Left kidney (tissue), 2 donors: ENCODE measurements around the gene KDM3B. TPM values are rescaled to one million over a fixed set of nuclear protein-coding genes. Genes with fewer than 3 reads are reported as not detected.
"Not testable (repeated sequence)": the region's sequence is repeated elsewhere in the genome, so short reads cannot be mapped to it uniquely, and the experiment has no call there.

Experiments used
- DNase-seq: peaks from one replicate; pipeline ENCODE4 v3.0.0-alpha.2; 2013
- polyA plus RNA-seq: library from polyadenylated mRNA; unstranded; fragments of 120-200 nt; gene quantifications from one replicate; pipeline ENCODE4 v1.2.1, GENCODE V29; 2013; ENCODE audit not compliant: insufficient read length

KDM3B gene
- polyA plus RNA-seq, 1 donor: 116 TPM

DNA sequence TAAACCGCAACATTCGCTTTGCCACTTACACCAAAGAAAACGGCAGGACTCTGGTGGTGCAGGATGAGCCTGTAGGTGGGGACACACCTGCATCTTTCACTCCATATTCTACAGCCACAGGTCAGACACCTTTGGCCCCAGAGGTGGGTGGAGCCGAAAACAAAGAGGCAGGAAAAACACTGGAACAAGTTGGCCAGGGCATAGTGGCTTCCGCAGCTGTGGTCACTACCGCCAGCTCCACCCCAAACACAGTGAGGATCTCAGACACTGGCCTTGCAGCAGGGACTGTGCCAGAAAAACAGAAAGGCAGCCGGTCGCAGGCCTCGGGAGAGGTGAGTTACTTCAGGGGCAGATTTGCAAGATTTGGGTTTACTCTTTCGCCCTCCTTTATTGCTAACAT, 33.8 kb downstream of the KDM3B start:
- no peak for DNase-seq

DNA sequence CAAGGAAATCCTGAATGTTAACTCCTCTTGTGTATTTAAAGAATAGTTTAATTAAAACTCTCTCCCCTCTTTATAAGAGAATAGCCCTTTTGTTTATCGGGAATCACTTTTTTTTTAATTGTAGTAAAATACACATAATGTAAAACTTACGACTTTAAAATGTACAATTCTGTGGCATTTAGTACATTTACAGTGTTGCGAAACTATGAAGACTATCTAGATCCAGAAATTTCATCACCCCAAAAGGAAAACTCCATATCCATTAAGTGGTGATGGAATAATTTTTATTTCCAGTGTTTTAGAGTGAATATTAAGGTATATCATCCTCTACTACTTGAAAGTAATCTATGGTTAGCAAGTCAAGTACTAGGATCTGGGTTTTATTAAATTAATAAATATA, 36.8 kb downstream of the KDM3B start:
- DNase-seq: no peak

DNA sequence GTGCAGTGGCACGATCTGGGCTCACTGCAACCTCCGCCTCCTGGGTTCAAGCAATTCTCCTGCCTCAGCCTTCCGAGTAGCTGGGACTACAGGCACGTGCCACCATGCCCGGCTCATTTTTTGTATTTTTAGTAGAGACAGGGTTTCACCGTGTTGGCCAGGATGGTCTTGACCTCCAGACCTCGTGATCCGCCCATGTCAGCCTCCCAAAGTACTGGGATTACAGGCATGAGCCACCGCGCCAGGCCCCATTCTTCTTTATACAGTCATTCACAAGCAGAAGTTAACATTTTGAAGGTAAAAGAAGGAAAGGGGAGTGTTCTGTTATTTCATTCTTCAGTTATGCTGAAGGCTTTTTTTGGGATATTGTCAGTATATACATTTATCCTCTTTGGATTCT, 37.4 kb downstream of the KDM3B start:
- DNase-seq: not testable (repeated sequence)

DNA sequence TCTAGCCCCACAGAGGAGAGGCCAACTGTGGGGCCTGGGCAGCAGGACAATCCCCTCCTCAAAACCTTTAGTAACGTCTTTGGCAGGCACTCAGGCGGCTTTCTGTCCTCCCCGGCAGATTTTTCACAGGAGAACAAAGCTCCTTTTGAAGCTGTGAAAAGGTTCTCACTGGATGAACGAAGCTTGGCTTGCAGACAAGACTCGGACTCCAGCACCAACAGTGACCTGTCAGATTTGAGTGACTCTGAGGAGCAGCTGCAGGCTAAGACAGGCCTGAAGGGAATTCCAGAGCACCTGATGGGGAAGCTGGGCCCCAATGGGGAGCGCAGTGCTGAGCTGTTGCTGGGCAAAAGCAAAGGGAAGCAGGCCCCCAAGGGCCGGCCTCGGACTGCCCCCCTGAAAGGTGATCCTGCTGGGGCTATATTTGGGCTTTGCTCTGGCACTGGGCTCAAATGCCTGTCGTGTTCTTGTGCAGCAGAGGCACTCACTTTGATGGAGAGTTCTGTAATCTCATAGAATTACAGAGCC, 39.4 kb downstream of the KDM3B start:
- DNase-seq: no peak

DNA sequence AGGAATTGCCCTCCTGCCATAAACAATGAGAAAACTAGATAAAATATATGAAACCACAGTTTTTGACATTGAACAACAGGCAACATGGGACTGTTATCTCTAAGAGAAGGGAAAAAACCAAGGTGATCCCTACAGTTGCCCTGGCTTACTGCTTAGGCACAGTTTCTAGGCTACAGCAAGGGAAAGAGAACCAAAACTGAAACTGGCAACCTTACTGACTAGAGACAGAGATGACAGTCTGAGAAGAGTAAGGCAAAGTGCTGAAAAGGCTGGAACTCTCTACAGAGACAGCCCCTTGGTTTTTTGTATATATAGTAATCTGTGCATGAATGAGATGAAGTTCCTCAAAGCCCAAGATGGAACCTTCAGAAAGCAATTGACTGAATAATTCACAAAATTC, 50.2 kb downstream of the KDM3B start:
- no peak for DNase-seq

DNA sequence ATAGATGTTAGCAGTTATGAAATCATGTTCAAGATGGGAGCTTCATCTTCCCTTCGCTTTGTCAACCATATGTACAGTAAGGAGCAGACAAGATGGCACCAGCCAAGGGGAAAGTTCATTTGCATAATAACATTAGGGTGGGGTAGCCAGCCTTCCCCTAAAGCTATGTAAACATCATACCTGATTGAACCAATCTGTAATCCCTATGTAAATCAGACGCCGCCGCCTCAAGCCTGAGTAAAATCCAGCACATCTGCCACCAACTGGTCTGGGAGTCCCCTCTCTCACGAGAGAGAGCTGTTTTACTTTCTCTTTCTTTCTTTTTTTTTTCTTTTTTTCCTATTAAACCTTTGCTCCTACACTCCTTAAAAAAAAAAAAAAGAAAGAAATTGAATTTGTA, 55.5 kb downstream of the KDM3B start:
- no peak for DNase-seq

DNA sequence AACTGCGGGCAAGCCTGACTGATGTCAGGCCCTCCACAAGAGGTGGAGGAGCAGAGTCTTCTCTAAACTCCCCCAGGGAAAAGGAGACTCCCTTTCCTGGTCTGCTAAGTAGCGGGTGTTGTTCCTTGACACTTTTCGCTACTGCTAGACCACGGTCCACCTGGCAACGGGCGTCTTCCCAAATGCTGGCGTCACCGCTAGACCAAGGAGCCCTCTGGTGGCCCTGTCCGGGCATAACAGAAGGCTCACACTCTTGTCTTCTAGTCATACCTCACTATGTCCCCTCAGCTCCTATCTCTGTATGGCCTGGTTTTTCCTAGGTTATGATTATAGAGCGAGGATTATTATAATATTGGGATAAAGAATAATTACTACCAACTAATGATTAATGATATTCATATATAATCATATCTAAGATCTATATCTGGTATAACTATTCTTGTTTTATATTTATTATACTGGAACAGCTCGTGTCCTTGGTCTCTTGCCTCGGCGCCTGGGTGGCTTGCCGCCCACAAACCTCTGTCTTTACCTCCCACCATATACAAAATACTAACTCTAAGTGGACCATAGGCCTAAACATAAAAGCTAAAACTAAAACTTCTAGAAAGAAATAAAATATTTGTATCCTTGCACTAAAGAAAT, 58.6 kb downstream of the KDM3B start:
- not testable (repeated sequence) for DNase-seq

DNA sequence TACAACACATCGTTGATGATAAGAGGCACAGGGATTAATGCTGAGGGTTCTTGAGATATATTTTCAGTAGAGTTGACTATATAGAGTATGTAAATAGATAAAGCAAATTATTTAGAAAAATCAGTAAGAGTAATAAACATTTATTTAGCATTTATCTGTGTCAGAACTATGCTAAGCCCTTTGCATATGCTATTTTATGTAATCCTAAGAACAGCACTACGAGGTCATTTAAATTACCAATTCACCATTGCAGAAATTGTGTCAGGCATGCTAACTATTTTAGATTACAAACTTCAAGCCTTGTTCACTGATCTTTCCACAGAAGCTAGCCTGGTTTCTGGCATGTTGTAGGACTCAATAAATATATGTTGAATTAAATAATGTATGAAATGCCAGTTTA, 66.0 kb downstream of the KDM3B start:
- no peak for DNase-seq

DNA sequence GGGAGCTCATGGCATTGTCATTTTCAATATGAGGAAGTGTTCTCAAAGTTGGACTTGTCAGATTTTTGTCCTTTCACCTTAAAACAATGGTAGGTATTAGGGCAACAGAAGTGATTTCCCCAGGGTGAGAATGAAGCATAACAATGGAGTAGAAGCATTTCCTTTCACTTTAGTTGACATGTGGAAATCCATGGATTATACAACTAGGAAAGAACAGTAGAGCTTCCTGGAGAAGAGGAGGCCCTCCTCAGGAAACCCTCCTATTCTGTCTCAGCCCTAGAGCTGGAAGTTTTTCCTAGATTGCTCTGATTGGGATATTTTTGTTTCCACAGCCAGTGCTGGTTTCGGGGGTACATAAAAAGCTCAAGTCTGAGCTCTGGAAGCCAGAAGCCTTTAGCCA, 72.6 kb downstream of the KDM3B start:
- DNase-seq: no peak

DNA sequence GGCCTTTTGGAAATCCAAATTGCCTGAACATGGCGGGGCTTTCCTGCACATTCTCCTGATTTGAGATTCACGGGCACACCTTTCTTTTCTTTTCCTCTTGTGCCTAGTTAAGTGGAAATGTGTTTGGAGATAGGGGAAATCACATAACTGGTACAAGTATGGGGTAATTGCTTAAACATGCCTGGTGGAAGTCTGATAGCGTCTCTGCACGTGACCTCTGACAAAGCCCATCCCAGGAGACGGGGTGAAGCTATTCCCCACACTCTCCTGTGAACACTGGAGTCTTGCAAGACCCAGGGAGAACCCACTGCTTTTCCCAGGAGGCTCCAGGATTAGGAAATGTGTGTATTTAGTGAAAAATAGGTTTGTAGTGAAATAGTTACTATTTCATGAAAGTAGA, 83.5 kb downstream of the KDM3B start:
- DNase-seq: no peak

DNA sequence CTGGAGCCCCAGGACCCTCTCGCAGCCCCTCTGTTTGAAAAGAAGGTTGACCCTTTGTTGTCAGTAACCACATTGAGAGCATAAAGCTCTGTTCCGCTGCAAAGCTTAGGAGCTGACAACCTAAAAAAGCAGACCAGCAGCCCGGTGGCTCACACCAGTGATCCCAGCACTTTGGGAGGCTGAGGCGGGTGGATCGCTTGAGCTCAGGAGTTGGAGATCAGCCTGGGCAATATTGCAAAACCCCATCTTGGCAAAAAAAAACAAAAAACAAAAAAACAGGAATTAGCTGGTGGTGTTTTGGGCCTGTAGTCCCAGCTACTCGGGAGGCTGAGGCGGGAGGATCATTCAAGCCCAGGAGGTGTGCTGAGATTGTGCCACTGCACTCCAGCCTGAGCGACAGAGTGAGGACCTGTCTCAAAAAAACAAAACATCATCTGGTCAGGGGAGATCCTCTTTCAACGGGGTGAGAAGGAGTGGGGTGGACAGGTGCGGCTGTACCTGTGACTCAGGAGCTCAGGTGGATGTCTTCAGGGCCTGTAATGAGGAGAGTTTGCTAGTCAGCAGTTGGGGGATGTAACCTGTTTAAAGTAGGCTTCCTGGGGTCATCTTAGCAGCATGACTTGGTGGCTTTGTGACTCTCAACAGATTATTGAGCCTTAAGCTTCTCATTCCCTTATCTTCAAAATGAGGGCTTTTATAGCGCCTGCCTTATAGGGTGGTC, 85.7 kb downstream of the KDM3B start:
- no peak for DNase-seq

DNA sequence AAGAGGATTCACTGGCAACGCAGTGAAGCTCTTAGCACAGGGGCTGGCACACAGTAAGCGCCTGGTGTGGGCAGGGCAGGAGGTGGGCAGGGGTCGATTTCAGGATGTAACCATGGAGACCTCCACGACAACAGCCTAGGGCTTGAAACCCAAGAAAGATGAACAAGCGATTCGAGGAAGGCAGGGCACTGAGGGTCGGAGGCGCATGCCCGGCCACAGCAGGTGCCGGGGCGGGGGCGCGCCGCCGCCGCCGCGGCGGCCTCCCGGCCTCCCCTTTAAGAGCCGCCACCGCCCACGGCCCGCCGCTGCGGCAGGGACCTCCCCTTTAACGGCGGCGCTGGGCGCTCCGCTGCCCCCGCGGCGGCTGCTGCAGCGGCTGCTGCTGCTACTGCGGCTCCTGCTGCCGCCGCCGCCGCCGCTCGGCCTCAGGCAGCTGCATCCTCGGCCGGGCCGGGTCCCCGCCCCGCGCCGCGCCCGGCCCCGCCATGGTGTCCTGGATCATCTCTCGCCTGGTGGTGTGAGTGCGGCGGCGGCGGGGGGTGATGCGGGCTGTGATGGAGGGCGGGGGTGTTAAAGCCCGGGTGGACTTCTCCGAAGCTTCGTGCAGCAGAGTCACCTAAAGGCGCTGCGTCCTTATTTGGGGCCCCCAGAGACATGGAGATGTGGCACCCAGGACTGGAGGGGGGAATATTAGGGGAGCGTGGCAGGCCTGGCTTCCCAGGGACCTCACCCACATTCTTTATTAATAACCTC, 86.4 kb downstream of the KDM3B start, which contains the start of gene REEP2:
Gene REEP2, plus strand, starts transcription at position 334 of the 753 bp plus-strand sequence. Its CDS starts 152 bp downstream, at position 486.
- DNase-seq: peak; percentile 69

DNA sequence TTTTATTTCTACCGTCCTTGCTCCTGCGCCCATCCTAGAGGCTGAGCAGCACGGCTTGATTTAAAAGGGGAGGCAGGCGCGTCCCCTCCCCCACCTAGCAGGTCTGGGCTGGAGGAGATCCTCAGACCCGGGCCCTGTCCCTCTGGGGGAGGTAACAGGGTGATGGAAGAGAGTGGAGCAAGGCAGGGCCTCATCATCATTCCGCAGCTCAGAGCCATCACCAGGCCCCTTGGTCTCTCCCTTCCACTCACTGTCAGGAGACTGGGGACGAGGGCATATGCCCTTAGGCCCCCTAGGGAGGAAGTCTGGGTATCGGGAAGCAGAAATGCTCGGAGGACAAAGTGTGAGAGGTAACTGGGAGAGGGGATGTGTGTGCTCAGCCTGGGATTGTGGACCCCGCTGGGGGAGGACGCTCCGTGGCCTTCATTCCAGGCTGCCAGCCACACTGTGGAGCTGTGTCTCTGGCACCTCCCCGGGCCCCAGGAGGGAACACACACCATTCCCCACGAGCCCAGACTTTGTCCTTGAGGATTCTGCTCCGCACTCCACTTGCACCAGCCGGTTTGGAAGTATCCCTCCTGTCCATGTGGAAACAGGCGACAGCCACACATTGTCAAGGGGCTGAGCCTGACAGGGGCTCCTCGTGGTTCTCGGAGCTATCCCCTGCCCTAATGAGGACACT, 87.1 kb downstream of the KDM3B start:
- DNase-seq: peak; percentile 14

DNA sequence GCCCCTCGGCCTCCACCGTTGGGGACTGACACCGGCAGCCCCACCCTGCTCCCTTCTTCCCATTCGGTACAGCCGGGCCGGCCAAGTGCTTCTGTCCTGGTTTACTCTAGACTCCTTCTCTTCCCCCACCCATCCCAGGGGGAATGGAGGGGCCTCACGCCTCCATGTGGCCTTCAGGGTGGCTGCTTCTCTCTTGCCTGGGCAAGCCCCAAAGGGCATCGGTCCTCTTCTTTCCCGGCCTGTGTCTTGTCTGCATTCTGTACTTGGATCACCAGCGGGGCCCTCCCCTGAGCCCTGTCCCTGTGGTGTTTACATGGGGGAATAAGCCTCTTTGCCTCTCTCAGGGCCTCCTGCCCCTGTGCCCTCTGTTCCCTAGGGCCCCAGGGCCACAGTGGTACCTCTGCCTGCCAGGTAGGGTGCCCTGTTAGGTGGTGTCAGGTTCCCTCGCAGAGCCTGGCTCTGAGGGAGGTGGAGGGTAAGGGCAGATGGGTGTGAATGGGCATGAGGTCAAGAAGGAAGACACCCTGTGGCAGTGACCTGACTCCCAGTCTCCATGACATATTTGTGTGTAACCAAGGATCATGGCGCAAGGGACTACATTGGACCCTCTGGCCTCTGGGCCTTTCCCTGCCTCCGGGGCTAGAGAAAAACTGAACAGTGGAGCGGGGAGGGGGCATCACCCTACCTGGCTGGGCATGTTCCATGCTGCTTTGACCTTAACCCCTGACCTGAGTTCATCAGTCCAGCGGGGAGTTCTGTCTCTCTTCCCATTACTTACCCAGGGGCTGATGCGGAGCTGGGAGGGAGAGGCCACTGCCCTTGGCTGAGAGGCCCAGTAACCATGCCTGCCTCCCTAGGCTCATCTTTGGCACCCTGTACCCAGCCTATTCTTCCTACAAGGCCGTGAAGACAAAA, 87.9 kb downstream of the KDM3B start:
- no peak for DNase-seq

DNA sequence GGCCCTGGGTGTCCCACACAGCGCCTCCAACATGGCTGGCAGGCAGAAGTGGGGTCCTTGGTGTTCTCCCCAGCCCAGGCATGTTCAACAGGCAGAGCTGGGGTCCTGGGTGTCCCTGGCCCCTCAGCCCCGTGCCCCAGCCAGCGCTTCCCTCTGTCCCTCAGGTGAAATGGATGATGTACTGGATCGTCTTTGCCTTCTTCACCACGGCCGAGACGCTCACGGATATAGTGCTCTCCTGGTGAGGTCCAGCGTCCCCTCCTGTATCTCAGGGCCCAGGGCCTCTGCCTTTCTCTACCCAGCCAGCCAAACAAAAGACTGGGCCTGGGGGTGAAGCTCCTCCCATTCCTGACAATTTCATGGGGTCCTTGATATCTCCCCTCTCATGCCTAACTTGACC, 88.7 kb downstream of the KDM3B start:
- DNase-seq: no peak

DNA sequence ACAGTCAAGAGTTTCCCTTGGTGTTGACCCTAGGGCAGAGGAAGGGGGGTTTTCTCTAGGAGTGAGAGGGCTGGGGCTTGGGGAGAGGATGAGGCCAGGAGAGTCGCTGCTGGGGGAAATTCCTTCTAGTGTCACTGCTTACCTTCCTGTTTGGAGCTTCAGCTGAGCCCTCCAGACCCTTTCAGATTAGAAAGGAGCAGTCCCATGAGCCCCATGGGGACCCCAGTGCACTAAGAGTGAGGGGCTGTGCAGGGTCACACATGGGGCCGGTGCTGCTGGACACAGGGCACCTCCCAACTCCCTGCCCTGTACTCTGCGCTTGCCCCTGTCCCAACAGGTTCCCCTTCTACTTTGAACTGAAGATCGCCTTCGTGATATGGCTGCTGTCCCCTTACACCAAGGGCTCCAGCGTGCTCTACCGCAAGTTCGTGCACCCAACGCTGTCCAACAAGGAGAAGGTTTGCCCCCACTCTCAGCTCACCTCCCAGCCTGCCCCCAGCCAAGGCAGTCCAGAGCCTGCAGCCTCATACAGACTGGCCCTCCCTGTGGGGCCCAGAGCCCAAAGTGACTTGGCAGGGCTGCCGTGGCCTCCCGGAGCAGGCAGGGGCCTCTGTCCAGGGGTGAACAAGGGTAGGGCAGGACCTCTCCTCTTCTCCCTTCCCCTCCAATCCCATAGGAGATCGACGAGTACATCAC, 91.7 kb downstream of the KDM3B start:
- DNase-seq: no peak

DNA sequence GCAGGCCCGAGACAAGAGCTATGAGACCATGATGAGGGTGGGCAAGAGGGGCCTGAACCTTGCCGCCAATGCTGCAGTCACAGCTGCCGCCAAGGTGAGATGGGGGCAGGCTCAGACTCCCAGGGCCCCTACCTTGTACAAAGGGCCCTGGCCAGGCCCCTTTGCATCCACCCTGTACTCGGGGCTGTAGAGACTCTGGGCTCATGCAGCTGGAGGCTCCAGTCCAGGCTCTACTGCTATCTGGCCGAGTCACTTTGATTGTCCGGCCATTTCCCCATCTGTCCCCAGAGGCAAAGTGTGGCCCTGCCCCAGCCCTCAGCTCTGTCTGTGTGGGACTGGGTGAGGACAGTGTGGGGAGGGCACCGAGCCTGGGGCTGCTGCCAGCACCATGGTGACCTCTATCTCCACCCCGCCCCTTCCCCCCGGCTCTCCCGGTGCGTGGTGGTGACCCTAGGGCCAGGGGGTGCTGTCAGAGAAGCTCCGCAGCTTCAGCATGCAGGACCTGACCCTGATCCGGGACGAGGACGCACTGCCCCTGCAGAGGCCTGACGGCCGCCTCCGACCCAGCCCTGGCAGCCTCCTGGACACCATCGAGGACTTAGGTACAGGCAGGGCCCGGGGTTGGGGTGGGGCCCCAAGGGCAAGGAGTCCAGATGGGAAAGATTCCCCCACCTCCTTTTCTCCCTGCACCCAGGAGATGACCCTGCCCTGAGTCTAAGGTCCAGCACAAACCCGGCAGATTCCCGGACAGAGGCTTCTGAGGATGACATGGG, 92.5 kb downstream of the KDM3B start:
- DNase-seq: no peak

DNA sequence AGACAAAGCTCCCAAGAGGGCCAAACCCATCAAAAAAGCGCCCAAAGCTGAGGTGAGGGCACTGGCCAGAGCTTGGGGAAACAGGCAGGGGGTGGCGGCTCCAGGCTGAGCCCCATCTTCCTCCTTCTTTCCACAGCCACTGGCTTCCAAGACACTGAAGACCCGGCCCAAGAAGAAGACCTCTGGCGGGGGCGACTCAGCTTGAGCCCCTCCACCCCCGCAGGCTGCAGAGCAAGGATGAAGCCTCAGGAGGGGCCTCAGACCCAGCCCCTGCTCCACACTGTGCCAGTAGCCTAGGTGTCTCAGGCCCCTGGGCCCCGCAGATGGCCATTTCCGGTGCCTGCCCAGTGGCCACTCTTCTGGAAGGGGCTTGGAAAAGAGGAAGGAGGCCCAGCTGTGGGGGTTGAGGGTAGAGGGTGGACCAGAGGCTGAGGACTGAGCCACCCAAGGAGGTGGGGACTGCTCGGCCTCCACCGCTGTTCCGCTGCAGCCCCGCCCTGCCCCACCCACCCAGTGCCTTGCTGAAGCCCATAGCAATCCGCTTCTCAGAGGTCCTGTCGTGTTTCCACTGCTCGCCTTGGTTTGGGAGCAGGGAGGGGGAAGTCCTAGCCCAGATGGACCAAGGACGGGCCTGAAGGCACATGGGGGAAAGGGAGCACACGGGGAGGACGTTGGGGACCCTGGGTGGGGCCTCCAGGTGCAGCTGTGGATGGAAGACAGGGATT, 93.2 kb downstream of the KDM3B start:
- DNase-seq: no peak

DNA sequence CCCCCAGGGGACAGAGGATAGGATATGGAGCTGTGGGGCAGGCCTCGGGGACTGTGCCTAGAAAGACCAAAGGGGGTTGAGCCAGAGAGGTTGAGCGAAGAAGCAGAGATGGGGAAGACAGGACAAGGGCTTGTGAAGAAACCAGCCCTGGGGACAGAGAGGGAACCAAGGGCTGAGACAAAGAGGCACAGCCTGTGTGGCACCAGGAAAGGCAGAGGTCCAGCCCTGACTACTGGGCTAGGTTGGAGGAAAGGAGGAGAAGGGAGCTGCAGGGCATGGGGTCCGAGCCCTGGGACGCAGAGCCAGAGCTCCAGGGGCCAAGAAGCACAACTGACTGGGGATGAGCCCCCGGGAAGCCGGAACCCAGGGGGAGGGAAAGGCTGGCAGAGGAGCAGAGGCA, 95.6 kb downstream of the KDM3B start:
- DNase-seq: no peak
